ENCODE results near the gene CHID1.

CHID1 gene

DNA sequence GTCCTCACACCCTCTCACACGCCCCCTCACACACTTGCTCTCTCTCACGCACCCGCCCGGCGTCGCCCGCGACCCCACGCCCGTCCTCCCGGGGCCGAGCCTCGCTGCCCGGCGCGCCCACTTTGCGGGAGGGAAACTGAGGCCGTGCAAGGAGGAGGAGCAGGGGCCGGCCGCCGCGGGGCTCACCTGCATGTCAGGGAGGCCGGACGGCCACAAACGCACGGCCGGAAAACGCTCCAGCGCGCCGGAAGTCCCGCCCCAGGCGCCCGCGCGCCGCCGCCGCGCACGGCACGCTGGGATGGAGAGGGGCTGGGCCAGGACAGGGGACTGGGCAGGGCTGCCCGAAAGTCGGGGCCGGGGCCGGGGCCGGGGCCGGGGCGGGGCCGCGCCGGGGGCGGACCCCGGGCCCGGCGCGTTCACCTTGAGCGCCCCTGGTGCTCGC is at the start of gene CHID1:
Gene CHID1 (minus strand): TSS at position 222 of the 442 bp plus-strand sequence. CDS start 5,994 bp downstream, outside the sequence.
- H3K36me3 Mint-ChIP-seq (ENCODE audit: low read depth), result peaks cover 3% of the 10 kb centered on the region
- peak within 1 kb of the TSS; percentile 96 for H3K4me3 Mint-ChIP-seq
- H3K27me3 Mint-ChIP-seq (ENCODE audit: low read depth), result no peaks in the 10 kb centered on the region
- H3K4me1 Mint-ChIP-seq (ENCODE audit: low read depth), result peaks cover 12% of the 10 kb centered on the region
- DNase-seq (ENCODE audit: low spot score), result peak; percentile 92
- peak within 1 kb of the TSS; percentile 92 for H3K27ac Mint-ChIP-seq
- no peaks in the 10 kb centered on the region for H3K9me3 Mint-ChIP-seq

DNA sequence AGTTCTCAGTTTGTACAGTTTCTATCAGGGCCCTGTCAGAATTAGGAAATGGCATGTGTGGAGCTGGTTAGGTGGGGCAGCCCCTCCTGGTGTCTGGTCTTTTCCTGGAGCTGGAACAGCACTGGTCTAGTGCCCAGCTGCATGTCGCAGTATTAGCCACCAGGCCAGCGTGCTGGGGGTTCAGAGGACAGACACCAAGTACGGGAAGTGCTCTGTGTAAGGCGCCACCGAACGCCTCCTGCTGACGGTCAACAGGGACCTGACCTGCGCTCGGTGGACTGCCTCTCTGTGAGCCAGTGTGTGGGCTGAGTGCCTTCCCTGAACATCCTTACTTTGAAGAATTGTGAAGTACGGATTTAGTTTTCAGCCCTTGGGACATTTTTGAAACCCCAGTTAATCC is 49.0 kb upstream of the CHID1 start:
- Mint-ChIP-seq H3K27me3 (ENCODE audit: low read depth) (no peaks in the 10 kb centered on the region), H3K4me1 (ENCODE audit: low read depth) (peaks cover 1% of the 10 kb centered on the region)

DNA sequence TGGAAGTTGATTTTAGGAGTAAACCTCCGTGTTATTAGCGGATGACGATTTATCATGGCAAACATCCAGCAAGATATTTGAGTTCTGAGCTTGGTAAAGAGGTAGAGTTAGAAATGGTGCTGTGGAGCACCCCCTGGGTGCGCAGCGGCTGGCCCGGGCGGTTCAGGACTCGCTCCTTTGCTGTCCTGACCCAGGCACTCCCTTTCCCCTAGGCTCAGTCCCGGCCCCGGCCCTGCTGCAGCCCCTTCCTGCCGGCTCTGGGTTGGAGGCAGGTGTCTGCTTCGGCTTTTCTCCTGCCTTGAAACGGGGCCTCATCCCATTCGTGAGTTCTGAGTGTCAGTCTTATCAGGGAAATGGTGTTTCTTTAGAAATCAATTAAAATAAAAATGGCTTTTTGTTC is 48.4 kb upstream of the CHID1 start:
- no peak for DNase-seq (ENCODE audit: low spot score)
- Mint-ChIP-seq H3K27ac (no peak overlapping the region), H3K27me3 (ENCODE audit: low read depth) (no peaks in the 10 kb centered on the region), H3K36me3 (ENCODE audit: low read depth) (peaks cover 23% of the 10 kb centered on the region), H3K4me1 (ENCODE audit: low read depth) (peaks cover 3% of the 10 kb centered on the region), H3K4me3 (no peak overlapping the region), H3K9me3 (no peaks in the 10 kb centered on the region)

More for the DNA sequence above, 49.0 kb upstream of the CHID1 start:
- Mint-ChIP-seq H3K27ac (no peak overlapping the region), H3K36me3 (ENCODE audit: low read depth) (peaks cover 29% of the 10 kb centered on the region), H3K9me3 (no peaks in the 10 kb centered on the region), H3K4me3 (no peak overlapping the region)
- no peak for DNase-seq (ENCODE audit: low spot score)

DNA sequence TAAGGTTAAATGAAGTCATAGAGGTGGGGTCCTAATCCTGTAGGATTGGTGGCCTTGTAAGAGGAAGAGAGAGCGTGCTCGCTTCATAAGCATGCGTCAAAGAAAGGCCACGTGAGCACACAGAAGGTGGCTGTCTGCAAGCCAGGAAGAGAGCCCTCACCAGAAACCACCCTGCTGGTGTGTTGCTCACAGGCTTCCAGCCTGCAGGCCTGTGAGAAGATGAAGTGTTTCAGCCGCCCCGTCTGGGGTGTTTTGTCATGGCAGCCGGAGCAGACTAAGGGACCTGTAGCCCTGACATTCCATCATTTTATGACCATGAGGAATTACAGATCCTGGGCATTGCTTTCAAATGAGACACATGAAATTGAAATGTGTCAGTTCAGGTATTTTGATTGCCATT is 47.5 kb upstream of the CHID1 start:
- Mint-ChIP-seq H3K27ac (no peak overlapping the region), H3K9me3 (no peaks in the 10 kb centered on the region), H3K4me1 (ENCODE audit: low read depth) (peaks cover 3% of the 10 kb centered on the region), H3K27me3 (ENCODE audit: low read depth) (no peaks in the 10 kb centered on the region), H3K4me3 (no peak overlapping the region), H3K36me3 (ENCODE audit: low read depth) (peaks cover 16% of the 10 kb centered on the region)
- DNase-seq (ENCODE audit: low spot score), result no peak

DNA sequence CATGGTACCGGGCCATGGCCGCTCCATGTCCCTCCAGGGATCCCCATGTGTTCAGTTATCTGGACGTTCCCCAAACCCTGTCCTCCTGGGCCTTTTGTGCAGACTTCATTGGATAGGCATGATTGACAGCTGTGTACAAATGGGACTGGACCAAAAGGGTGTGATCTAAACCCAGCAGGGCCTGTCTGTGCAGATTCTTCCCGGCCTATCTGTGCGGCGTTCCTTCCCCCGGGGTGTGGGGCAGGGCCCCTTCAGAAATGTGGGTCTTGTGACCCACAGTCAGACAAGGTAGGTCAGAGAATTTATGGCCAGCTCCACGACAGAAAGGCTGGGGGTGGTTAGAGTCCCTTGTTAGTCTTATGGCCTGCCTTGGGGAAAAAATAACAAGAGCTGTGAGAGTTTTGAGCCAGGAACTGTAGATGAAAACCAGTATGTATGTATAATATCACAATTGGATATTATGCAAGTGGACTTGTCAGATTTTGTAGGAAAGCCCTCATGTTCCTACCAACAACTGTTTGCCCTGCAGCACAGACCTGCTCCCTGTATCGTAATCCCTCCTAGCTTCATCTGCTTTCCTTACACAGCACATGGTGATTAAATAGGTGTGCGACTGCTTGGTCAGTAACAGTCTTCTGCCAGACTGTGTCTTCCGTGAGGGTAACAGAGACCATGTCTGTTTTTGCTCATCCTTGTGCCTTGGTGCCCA is 46.8 kb upstream of the CHID1 start:
- Mint-ChIP-seq H3K36me3 (ENCODE audit: low read depth) (peaks cover 13% of the 10 kb centered on the region), H3K9me3 (no peaks in the 10 kb centered on the region), H3K27ac (no peak overlapping the region), H3K27me3 (ENCODE audit: low read depth) (no peaks in the 10 kb centered on the region), H3K4me3 (no peak overlapping the region), H3K4me1 (ENCODE audit: low read depth) (peaks cover 3% of the 10 kb centered on the region)
- no peak for DNase-seq (ENCODE audit: low spot score)

DNA sequence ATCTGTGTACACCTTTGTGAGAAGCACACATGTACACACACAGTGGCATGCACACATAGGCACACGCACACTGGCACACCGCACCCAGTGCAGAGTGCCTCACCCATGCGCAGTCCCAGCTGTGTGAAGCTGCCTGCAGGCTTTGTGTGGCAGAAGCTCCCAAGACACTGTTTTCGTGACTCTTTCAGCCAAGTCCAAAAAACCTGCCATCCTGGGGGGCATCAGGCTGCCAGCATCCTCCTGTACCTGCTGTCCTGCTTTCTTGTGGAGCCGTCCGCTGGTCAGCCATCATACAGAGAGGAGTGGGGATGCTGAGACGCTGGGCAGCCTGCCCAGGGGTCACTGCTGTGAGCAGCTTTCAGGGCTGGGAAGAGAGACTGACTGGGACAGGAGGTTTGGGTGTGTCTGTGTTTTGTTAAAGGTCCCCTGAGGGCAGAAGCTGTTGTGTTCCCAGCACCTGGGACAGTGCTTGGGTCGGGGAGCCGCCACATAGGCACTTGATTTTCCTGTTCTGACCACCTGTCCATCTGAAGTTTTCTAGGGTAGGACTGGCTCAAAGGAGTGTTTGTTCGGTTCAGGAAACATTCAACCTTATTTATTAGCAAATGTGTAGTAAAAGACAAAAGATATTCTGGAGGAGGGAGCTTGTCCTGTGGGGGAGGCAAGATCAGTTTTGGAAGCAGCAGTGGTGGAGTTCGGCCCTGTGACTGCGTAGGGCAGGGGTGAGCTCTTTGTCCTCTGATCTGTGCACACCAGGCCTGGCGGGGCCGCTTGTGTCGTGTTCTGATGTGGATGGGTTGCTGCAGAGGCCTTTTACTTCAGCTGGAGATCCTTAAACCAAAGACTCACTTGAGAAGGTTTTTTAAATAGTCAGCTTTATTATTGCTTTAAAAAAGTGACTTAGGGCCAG is 44.8 kb upstream of the CHID1 start:
- no peaks in the 10 kb centered on the region for H3K27me3 Mint-ChIP-seq (ENCODE audit: low read depth)
- H3K27ac Mint-ChIP-seq, result no peak overlapping the region
- peaks cover 3% of the 10 kb centered on the region for H3K4me1 Mint-ChIP-seq (ENCODE audit: low read depth)
- H3K36me3 Mint-ChIP-seq (ENCODE audit: low read depth), result peaks cover 4% of the 10 kb centered on the region
- no peaks in the 10 kb centered on the region for H3K9me3 Mint-ChIP-seq
- no peak overlapping the region for H3K4me3 Mint-ChIP-seq
- no peak for DNase-seq (ENCODE audit: low spot score)

DNA sequence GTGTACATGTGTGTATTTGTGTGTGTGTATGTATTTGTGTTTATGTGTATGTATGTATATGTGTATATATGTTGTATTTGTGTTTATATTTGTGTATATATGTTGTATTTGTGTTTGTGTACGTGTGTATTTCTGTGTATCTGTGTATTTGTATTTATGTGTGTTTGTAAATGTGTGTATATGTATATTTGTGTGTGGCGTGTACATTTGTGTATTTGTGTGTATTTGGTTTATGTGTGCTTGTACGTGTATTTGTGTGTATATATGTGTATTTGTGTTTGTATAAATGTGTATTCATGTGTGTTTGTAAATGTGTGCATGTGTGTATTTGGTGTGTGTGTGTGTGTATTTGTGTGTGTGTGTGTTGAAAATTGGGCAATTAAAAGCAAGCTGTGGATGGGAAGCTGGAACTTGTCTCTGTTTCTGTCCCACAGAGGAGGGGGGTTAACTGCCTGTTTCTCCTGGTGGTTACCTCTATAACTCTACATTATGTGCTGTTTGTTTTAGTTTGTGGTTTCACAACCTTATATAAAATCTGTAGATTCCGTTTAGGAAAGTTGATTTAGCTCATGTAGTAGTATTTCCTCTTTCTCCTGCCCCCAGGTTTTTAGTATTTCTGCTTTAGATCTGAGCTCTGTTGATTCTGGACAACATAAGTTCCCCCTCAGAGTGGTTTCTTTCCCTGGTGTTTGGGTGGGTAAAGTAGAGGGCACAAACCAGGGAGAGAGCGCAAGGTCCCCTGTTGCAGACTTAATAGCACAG is 44.0 kb upstream of the CHID1 start:
- H3K27me3 Mint-ChIP-seq (ENCODE audit: low read depth), result no peaks in the 10 kb centered on the region
- H3K27ac Mint-ChIP-seq, result no peak overlapping the region
- no peak overlapping the region for H3K4me3 Mint-ChIP-seq
- H3K9me3 Mint-ChIP-seq, result no peaks in the 10 kb centered on the region
- no peak for DNase-seq (ENCODE audit: low spot score)
- peaks cover 4% of the 10 kb centered on the region for H3K36me3 Mint-ChIP-seq (ENCODE audit: low read depth)
- peaks cover 3% of the 10 kb centered on the region for H3K4me1 Mint-ChIP-seq (ENCODE audit: low read depth)

DNA sequence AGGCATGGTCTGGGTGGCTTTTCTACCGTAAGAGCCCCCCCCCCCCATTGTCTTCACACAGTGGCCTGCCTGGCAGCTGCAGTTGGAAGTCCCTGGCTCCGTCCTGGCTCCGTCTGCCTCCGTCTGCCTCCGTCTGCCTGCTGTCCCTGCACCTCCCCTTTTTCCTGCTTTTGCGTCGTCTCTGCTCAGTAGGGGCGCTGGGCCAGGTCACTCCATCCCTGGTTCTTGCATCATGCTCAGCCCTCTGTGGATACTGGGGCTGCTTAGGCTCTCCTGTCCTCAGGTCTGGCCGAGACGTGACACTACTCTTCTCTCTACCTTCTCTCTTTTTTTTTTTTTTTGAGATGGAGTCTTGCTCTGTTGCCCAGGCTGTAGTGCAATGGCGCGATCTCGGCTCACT is 42.9 kb upstream of the CHID1 start:
- DNase-seq (ENCODE audit: low spot score), result no peak
- Mint-ChIP-seq H3K27me3 (ENCODE audit: low read depth) (no peaks in the 10 kb centered on the region), H3K27ac (no peak overlapping the region), H3K36me3 (ENCODE audit: low read depth) (peaks cover 4% of the 10 kb centered on the region), H3K9me3 (no peaks in the 10 kb centered on the region), H3K4me3 (no peak overlapping the region), H3K4me1 (ENCODE audit: low read depth) (peaks cover 3% of the 10 kb centered on the region)

DNA sequence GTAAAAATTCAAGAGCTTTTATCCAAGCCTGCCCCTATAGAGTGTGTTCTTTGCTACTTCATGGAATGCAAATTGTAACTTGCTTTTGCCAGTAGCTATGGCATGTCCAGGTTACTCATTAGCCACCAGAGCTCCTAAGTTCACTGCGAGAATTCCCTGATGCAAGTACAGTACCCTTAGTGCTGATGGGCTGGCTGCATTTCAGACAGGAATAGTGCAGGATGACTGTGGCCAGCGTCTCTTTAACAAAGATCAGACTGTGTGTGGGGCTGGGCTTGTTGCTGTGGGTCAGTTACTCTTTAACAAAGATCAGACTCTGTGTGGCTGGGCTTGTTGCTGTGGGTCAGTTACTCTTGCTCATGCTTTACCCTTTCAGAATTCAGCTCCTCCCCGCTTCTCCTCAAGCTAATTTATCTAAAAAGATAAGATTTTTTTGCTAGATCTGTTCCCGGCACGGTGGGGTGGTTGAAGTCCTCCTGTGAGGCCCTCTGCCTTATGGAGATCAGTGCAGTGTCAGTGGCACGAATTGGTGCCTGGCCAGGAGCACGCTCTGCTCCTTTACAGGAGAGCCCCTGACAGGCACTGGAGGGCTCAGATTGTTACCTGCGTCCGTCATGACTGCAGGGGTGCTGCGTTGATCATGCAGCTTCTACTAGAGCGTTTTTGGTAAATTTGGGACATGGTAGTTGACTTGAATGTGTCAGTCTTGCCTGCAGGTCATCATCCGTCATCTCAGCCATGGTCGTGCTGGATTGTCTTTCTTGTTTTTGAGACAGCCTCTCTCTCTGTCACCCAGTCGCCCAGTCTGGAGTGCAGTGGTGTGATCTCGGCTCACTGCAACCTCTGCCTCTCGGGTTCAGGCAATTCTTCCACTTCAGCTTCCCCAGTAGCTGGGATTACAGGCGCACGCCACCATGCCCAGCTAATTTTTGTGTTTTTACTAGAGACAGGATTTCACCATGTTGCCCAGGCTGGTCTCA is 42.1 kb upstream of the CHID1 start:
- no peak overlapping the region for H3K27ac Mint-ChIP-seq
- no peak for DNase-seq (ENCODE audit: low spot score)

DNA sequence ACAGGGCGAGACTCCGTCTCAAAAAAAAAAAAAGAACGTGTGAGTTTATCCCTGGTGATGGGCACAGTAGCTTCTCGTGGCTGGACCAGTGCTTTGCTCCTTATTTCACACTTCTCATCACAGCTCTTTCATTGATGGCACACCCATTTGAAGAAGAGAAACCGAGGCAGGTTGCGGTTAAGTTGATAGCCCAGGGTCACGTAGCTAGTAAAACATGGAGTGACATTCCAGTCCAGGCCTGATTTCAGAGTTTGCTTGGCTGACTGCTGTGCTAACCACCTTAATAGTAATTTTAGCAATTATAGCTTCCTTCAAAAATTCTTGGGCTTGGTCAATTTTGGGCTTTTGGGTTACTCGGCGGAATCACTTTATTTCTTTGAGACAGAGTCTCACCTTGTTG is 40.9 kb upstream of the CHID1 start:
- Mint-ChIP-seq H3K27me3 (ENCODE audit: low read depth) (no peaks in the 10 kb centered on the region), H3K4me3 (no peak overlapping the region)
- no peak for DNase-seq (ENCODE audit: low spot score)

More for the DNA sequence above, 42.1 kb upstream of the CHID1 start:
- Mint-ChIP-seq H3K4me3 (no peak overlapping the region), H3K9me3 (peaks cover 5% of the 10 kb centered on the region), H3K27me3 (ENCODE audit: low read depth) (no peaks in the 10 kb centered on the region), H3K4me1 (ENCODE audit: low read depth) (peaks cover 3% of the 10 kb centered on the region), H3K36me3 (ENCODE audit: low read depth) (peaks cover 7% of the 10 kb centered on the region)

DNA sequence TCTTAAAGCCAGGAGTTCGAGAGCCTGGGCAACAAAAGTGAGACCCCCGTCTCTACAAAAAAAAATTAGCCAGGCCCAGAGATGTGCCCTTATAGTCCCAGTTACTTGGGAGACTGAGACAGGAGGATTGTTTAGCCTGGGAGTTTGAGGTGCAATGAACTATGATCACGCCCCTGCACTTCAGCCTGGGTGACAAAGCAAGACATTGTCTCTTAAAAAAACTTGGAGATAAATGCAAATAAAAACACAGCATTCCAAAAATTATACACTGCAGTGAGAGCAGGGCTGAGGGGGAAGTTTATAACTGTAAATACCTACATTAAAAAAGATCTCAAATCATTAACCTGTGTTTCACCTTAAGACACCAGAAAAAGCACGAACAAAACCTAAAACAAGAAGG is 37.1 kb upstream of the CHID1 start:
- Mint-ChIP-seq H3K27ac (no peak overlapping the region), H3K4me3 (no peak overlapping the region), H3K27me3 (ENCODE audit: low read depth) (no peaks in the 10 kb centered on the region), H3K9me3 (peaks cover 5% of the 10 kb centered on the region), H3K36me3 (ENCODE audit: low read depth) (peaks cover 22% of the 10 kb centered on the region), H3K4me1 (ENCODE audit: low read depth) (no peaks in the 10 kb centered on the region)
- no peak for DNase-seq (ENCODE audit: low spot score)

More for the DNA sequence above, 40.9 kb upstream of the CHID1 start:
- Mint-ChIP-seq H3K27ac (no peak overlapping the region), H3K9me3 (peaks cover 5% of the 10 kb centered on the region), H3K36me3 (ENCODE audit: low read depth) (peaks cover 7% of the 10 kb centered on the region), H3K4me1 (ENCODE audit: low read depth) (peaks cover 3% of the 10 kb centered on the region)

DNA sequence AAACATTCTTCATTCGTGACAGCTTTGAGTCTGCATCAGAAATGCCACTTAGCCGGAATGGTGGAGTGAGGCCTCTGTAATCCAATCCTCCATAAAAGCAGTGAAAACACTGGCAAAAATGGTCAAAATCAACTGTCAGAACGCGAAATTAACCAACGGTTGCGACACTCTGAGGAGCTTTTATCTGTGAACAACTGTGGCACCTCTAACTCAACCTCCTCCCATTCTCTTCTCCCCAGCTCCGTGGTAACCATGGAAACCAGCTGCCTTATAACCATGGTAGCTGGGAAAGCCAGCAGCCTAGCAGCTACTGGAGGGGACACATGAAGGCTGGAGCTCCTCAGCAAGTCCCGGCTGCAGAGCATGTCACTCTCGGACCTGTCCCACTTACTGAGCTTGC is 35.4 kb upstream of the CHID1 start:
- H3K4me3 Mint-ChIP-seq, result no peak overlapping the region
- peaks cover 5% of the 10 kb centered on the region for H3K9me3 Mint-ChIP-seq
- DNase-seq (ENCODE audit: low spot score), result no peak
- no peaks in the 10 kb centered on the region for H3K27me3 Mint-ChIP-seq (ENCODE audit: low read depth)
- H3K36me3 Mint-ChIP-seq (ENCODE audit: low read depth), result peaks cover 22% of the 10 kb centered on the region
- peaks cover 3% of the 10 kb centered on the region for H3K4me1 Mint-ChIP-seq (ENCODE audit: low read depth)
- no peak overlapping the region for H3K27ac Mint-ChIP-seq

All from T-helper 2 cell treated with Interferon-gamma antibody and Interleukin-4, amounts not matched to agents 5 μg/mL and 100 μg/mL, for 36 hours (primary cell).